Mesendoderm (in vitro differentiated cells): ENCODE data around the gene NHSL2.

ENCODE experiments used
- DNase-seq: peaks from one replicate; pipeline ENCODE4 v3.0.0; 2013
- H2AK5ac ChIP-seq: 2 replicates; pipeline ENCODE4 v1.6.1; 2013; ENCODE audit warnings: low read length, inconsistent platforms
- H2BK120ac ChIP-seq: 2 replicates; pipeline ENCODE4 v1.6.1; 2013; ENCODE audit warnings: low read depth, mild to moderate bottlenecking, low read length, moderate library complexity, mixed read lengths
- H2BK15ac ChIP-seq: replicated peaks from 2 replicates; pipeline ENCODE4 v1.6.1; 2013; ENCODE audit warnings: low read depth, mild to moderate bottlenecking, moderate library complexity
- H2BK5ac ChIP-seq: 2 replicates; pipeline ENCODE4 v1.6.1; 2013; ENCODE audit warnings: low read length, inconsistent platforms
- H3K18ac ChIP-seq: 2 replicates; pipeline ENCODE4 v1.6.1; 2013; ENCODE audit warnings: mild to moderate bottlenecking, low read length, mixed read lengths
- H3K23ac ChIP-seq: one replicate; pipeline ENCODE4 v1.6.1; 2013; ENCODE audit warnings: low read length
- H3K27ac ChIP-seq: 2 replicates; pipeline ENCODE4 v1.5.1; 2013; ENCODE audit warnings: low read depth, mild to moderate bottlenecking, inconsistent platforms, low read length, moderate library complexity
- H3K27me3 ChIP-seq: 2 replicates; pipeline ENCODE4 v1.6.1; 2013; ENCODE audit warnings: low read length, control low read depth, mild to moderate bottlenecking, inconsistent platforms; ENCODE audit not compliant: insufficient read depth, poor library complexity
- H3K36me3 ChIP-seq: 2 replicates; pipeline ENCODE4 v1.6.1; 2013; ENCODE audit warnings: low read length, inconsistent platforms; ENCODE audit not compliant: control insufficient read depth, insufficient read depth
- H3K4ac ChIP-seq: one replicate; pipeline ENCODE4 v1.6.1; 2013; ENCODE audit warnings: low read depth, mild to moderate bottlenecking, low read length, moderate library complexity
- H3K4me1 ChIP-seq: 2 replicates; pipeline ENCODE4 v1.6.1; 2013; ENCODE audit warnings: low read depth, low read length, inconsistent platforms; ENCODE audit not compliant: control insufficient read depth
- H3K4me2 ChIP-seq: 2 replicates; pipeline ENCODE4 v1.6.1; 2013; ENCODE audit warnings: low read length
- H3K4me3 ChIP-seq: 2 replicates; pipeline ENCODE4 v1.5.1; 2013; ENCODE audit warnings: mild to moderate bottlenecking, low read length
- H3K56ac ChIP-seq: one replicate; pipeline ENCODE4 v1.6.1; 2013; ENCODE audit warnings: low read length
- H3K79me1 ChIP-seq: 2 replicates; pipeline ENCODE4 v1.6.1; 2013; ENCODE audit warnings: low read length, inconsistent platforms
- H3K79me2 ChIP-seq: 2 replicates; pipeline ENCODE4 v1.6.1; 2013; ENCODE audit warnings: mild to moderate bottlenecking, low read length; ENCODE audit not compliant: control insufficient read depth, insufficient read depth
- H3K9ac ChIP-seq: 2 replicates; pipeline ENCODE4 v1.6.1; 2013; ENCODE audit warnings: low read length, inconsistent platforms
- H4K5ac ChIP-seq: one replicate; pipeline ENCODE4 v1.6.1; 2013; ENCODE audit warnings: low read length
- H4K8ac ChIP-seq: one replicate; pipeline ENCODE4 v1.6.1; 2013; ENCODE audit warnings: low read depth, mild to moderate bottlenecking, control low read depth, low read length, moderate library complexity
- WGBS: extraction: QIAGEN DNeasy Blood & Tissue Kit; methylation state at CpG from one replicate; pipeline ENCODE4 v1.1.7; 2013; ENCODE audit warnings: low lambda C conversion rate, missing lambda C conversion rate; ENCODE audit not compliant: insufficient coverage; ENCODE audit errors: extremely low coverage; 5-methylcytosine and 5-hydroxymethylcytosine counted together

The NHSL2 gene

DNA sequence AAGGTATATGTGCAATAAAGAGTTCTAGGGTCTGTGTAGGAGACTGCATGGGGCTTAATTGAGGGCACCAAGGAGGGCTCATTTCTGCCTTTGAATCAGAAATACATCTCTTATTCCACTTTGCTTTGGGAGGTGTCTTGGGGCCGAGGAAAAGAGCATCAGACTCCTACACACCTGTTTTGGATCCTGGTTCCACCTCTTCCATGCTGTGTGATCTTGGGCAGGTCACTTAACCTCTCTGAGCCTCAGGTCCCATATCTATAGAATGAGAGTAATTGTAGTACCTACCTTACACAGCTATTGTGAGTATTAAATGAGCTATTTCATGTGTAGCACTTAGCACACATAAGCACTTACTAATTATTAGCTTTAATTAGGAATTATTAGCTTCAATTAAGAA, 120.5 kb downstream of the NHSL2 start:
- no peak overlapping the region for H3K4me2 ChIP-seq
- no CpG with 5 or more reads among the region's 1 CpG for WGBS
- no peaks in the 10 kb centered on the region for H3K79me2 ChIP-seq
- no peak overlapping the region for H2BK120ac ChIP-seq
- H3K27ac ChIP-seq = no peak overlapping the region
- H3K27me3 ChIP-seq = no peaks in the 10 kb centered on the region
- no peaks in the 10 kb centered on the region for H3K36me3 ChIP-seq
- H2AK5ac ChIP-seq = no peak overlapping the region
- H3K18ac ChIP-seq = no peak overlapping the region
- H2BK5ac ChIP-seq = no peak overlapping the region
- H3K4me3 ChIP-seq = no peak overlapping the region
- no peak overlapping the region for H4K8ac ChIP-seq
- H3K79me1 ChIP-seq = no peaks in the 10 kb centered on the region
- H3K4ac ChIP-seq = no peak overlapping the region
- no peak overlapping the region for H3K23ac ChIP-seq
- no peak overlapping the region for H3K56ac ChIP-seq
- H3K4me1 ChIP-seq = no peaks in the 10 kb centered on the region
- no peak overlapping the region for H3K9ac ChIP-seq
- DNase-seq = no peak
- no peak overlapping the region for H4K5ac ChIP-seq
- H2BK15ac ChIP-seq = no peak overlapping the region

DNA sequence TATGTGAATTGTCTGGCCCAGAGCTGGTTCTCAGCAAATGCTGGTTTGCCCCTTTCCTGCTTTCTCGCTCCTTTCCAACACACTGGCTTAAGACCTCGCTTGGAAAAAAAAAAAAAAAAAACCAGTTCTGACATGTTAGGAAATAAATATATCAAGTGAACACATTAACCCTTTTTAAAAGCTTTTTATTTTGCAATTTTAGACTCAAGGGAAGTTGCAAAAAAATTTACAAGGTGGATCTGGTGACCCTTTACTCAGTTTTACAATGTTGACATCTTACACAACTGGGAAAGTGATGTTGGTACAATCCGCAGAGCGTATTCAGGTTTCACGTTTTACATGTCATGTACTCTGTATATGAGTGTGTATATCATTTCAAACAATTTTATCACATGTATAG, 121.0 kb downstream of the NHSL2 start:
- H3K4me1 ChIP-seq = no peaks in the 10 kb centered on the region
- no peak overlapping the region for H4K5ac ChIP-seq
- H2BK15ac ChIP-seq = no peak overlapping the region
- H3K9ac ChIP-seq = no peak overlapping the region
- H3K4me2 ChIP-seq = no peak overlapping the region
- no peak overlapping the region for H3K18ac ChIP-seq
- no peaks in the 10 kb centered on the region for H3K36me3 ChIP-seq
- no CpG with 5 or more reads among the region's 5 CpGs for WGBS
- H3K56ac ChIP-seq = no peak overlapping the region
- no peak overlapping the region for H3K4ac ChIP-seq
- no peak overlapping the region for H3K4me3 ChIP-seq
- H4K8ac ChIP-seq = no peak overlapping the region
- H3K27ac ChIP-seq = no peak overlapping the region
- no peak overlapping the region for H3K23ac ChIP-seq
- DNase-seq = no peak
- H2AK5ac ChIP-seq = no peak overlapping the region
- no peaks in the 10 kb centered on the region for H3K79me1 ChIP-seq
- H2BK5ac ChIP-seq = no peak overlapping the region
- no peak overlapping the region for H2BK120ac ChIP-seq
- H3K79me2 ChIP-seq = no peaks in the 10 kb centered on the region
- no peaks in the 10 kb centered on the region for H3K27me3 ChIP-seq

DNA sequence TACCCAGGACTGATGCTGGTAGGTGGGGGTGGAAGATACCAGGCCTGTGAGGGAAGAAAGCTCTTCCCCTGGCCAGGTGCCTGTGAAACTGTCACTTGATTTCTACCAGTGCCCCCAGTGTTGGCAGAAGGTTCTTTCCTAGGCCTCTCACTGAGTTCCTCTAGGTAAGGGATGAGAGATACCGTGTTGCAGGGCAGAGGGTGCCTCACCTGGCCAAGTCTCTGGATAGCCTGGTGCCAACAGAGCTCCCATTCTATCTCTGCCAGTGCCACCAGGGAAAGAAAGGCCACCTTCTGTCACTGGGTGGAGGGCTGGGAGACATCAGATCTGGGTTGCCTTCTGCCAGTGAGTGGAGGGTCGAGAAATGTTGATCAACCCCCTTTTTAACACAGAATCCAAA, 127.0 kb downstream of the NHSL2 start:
- Histone ChIP-seq H3K4ac (no peak overlapping the region), H3K18ac (no peak overlapping the region), H3K4me3 (no peak overlapping the region), H3K4me2 (no peak overlapping the region), H3K36me3 (no peaks in the 10 kb centered on the region), H3K79me2 (no peaks in the 10 kb centered on the region), H4K8ac (no peak overlapping the region), H3K79me1 (no peaks in the 10 kb centered on the region), H4K5ac (no peak overlapping the region), H2AK5ac (no peak overlapping the region), H3K23ac (no peak overlapping the region), H3K27me3 (no peaks in the 10 kb centered on the region), H3K4me1 (no peaks in the 10 kb centered on the region), H2BK15ac (no peak overlapping the region), H3K27ac (no peak overlapping the region), H3K56ac (no peak overlapping the region), H2BK120ac (no peak overlapping the region), H2BK5ac (no peak overlapping the region), H3K9ac (no peak overlapping the region)
- no peak for DNase-seq
- no CpG with 5 or more reads among the region's 2 CpGs for WGBS

DNA sequence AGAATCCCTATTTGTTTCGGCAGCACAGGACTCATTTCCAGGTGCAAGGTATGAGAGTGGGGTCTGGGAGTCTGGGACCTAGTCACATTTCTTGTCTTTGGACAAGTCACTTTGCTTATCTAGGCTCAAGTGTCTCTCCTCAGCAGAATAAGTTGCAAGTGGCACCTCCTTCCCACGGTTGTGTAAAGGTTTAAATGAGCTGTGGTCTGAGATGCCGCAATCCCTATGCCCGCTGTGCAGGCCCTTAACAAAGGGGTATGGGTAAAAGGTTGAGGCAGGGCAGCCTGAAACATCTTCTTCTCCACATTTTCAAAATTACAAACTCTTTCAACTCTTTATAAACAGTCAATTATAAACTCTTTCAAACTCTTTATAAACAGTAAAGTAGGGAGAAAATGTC, 127.4 kb downstream of the NHSL2 start:
- H3K4me3 ChIP-seq = no peak overlapping the region
- no peak for DNase-seq

DNA sequence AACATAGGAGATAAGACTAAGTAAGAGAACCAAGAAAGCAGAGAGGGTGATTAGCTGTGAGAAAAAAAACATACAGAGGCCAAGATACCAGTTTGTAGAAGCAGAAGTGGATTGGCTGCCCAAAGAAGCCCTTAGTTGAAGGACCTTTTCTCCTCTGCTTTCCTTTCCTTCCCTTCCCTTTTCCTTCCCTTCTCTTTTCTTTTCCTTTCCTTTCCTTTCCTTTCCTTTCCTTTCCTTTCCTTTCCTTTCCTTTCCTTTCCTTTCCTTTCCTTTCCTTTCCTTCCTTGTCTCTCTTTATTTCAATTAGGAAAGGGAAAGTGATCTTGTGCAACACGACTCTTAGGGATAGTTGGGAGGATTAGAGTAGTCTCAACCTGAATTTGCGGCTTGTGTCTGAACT, 128.2 kb downstream of the NHSL2 start:
- no peaks in the 10 kb centered on the region for H3K4me1 ChIP-seq
- no peak overlapping the region for H2BK15ac ChIP-seq
- no peaks in the 10 kb centered on the region for H3K79me1 ChIP-seq
- no peak overlapping the region for H4K5ac ChIP-seq
- H2AK5ac ChIP-seq = no peak overlapping the region
- H4K8ac ChIP-seq = no peak overlapping the region
- no peak for DNase-seq
- no peak overlapping the region for H3K27ac ChIP-seq
- no peak overlapping the region for H2BK5ac ChIP-seq
- no peak overlapping the region for H3K23ac ChIP-seq
- H3K4me2 ChIP-seq = no peak overlapping the region
- no peak overlapping the region for H3K18ac ChIP-seq
- H2BK120ac ChIP-seq = no peak overlapping the region
- H3K27me3 ChIP-seq = no peaks in the 10 kb centered on the region
- no peaks in the 10 kb centered on the region for H3K36me3 ChIP-seq
- no peak overlapping the region for H3K4me3 ChIP-seq
- no CpG with 5 or more reads among the region's 2 CpGs for WGBS
- no peaks in the 10 kb centered on the region for H3K79me2 ChIP-seq
- H3K4ac ChIP-seq = no peak overlapping the region
- no peak overlapping the region for H3K56ac ChIP-seq
- H3K9ac ChIP-seq = no peak overlapping the region

More for the DNA sequence above, 127.4 kb downstream of the NHSL2 start:
- Histone ChIP-seq H3K9ac (no peak overlapping the region), H3K79me2 (no peaks in the 10 kb centered on the region), H3K27ac (no peak overlapping the region), H2BK120ac (no peak overlapping the region), H3K4me1 (no peaks in the 10 kb centered on the region), H3K4me2 (no peak overlapping the region), H3K18ac (no peak overlapping the region), H3K56ac (no peak overlapping the region), H3K79me1 (no peaks in the 10 kb centered on the region), H3K36me3 (no peaks in the 10 kb centered on the region), H2AK5ac (no peak overlapping the region), H2BK5ac (no peak overlapping the region), H2BK15ac (no peak overlapping the region), H3K4ac (no peak overlapping the region), H3K23ac (no peak overlapping the region), H4K8ac (no peak overlapping the region), H4K5ac (no peak overlapping the region), H3K27me3 (no peaks in the 10 kb centered on the region)
- no CpG with 5 or more reads among the region's 4 CpGs for WGBS

DNA sequence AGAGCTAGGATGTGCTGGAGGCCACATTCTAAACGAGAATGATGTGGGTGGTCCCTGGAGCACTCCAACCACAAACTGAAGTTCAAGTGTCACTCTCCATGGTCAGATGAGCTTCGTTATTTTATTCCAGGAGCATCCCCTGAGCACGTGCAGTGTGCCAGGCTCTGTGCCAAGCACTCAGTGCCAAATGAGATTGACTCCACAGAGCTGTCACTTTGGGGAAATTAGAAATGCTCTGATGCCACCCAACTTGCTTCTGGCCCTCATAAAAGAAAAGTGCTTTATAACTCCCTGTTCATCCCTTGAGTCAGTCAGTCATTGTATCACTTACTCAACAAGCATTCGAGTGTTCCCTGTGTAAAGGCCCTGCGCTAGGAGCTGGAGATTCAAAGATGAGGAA, 129.9 kb downstream of the NHSL2 start:
- DNase-seq = no peak
- Histone ChIP-seq H3K36me3 (no peaks in the 10 kb centered on the region), H3K4ac (no peak overlapping the region), H3K9ac (no peak overlapping the region), H3K18ac (no peak overlapping the region), H2BK15ac (no peak overlapping the region), H3K23ac (no peak overlapping the region), H3K79me1 (no peaks in the 10 kb centered on the region), H3K27ac (no peak overlapping the region), H3K4me3 (no peak overlapping the region), H3K56ac (no peak overlapping the region), H3K79me2 (no peaks in the 10 kb centered on the region), H2BK120ac (no peak overlapping the region), H3K4me2 (no peak overlapping the region), H3K27me3 (no peaks in the 10 kb centered on the region), H4K8ac (no peak overlapping the region), H2AK5ac (no peak overlapping the region), H4K5ac (no peak overlapping the region), H2BK5ac (no peak overlapping the region), H3K4me1 (peaks cover under 1% of the 10 kb centered on the region)
- WGBS = no CpG with 5 or more reads among the region's 5 CpGs
